ENCODE data around the gene IHH.

DNA sequence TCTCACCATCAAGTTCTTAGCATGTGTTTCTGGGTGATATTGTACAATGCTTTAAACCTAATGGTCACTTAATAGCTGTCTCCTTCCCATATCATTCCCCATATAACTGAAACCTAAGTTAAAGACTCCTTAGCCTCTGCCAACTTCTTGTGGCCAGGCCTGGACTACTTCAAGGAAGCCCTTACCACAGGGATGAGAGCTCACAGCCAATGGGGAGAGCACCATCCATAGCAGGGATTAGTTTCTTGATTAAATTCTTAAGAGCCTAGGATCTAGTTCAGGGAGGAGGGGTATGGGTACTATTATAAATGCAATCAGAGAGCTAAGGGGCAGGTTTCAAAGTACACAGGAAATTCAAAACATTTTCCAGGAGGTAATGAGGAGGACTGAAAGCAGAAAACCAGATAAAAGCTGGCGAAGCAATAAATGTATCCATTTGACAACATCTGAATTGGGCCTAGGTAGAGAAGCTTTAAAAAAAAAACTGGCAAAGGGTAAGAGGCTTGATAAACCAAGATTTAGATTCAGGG, 34.8 kb upstream of the IHH start:
- TF ChIP-seq, protein P1, sequence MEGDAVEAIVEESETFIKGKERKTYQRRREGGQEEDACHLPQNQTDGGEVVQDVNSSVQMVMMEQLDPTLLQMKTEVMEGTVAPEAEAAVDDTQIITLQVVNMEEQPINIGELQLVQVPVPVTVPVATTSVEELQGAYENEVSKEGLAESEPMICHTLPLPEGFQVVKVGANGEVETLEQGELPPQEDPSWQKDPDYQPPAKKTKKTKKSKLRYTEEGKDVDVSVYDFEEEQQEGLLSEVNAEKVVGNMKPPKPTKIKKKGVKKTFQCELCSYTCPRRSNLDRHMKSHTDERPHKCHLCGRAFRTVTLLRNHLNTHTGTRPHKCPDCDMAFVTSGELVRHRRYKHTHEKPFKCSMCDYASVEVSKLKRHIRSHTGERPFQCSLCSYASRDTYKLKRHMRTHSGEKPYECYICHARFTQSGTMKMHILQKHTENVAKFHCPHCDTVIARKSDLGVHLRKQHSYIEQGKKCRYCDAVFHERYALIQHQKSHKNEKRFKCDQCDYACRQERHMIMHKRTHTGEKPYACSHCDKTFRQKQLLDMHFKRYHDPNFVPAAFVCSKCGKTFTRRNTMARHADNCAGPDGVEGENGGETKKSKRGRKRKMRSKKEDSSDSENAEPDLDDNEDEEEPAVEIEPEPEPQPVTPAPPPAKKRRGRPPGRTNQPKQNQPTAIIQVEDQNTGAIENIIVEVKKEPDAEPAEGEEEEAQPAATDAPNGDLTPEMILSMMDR (IDR thresholded peaks at IDR 0.05 in 2 of 3, conservative IDR thresholded peaks at IDR 0.05 in 1 of 3; ENCODE audit: borderline replicate concordance in 1 of 3, insufficient read depth in 1 of 3, low read depth in 2 of 3, low read length in 2 of 3) = no peak
- TF ChIP-seq, protein P2, sequence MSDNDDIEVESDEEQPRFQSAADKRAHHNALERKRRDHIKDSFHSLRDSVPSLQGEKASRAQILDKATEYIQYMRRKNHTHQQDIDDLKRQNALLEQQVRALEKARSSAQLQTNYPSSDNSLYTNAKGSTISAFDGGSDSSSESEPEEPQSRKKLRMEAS (IDR thresholded peaks at IDR 0.05) = no peak
- TF ChIP-seq YY1 (IDR thresholded peaks at IDR 0.05; ENCODE audit: extremely low read depth, insufficient replicate concordance, low read depth, low read length) (no peak), EZH2phosphoT487 (IDR thresholded peaks at IDR 0.05; ENCODE audit: borderline replicate concordance) (no peak), POLR2A (IDR thresholded peaks at IDR 0.05; ENCODE audit: borderline replicate concordance, extremely low read depth, insufficient read depth, insufficient read length) (no peak), ZNF274 (IDR thresholded peaks at IDR 0.05; ENCODE audit: low read depth, low read length) (no peak), SP1 (IDR thresholded peaks at IDR 0.05; ENCODE audit: low read depth) (no peak), POLR2AphosphoS5 (IDR thresholded peaks at IDR 0.05; ENCODE audit: low read depth, low read length) (no peak), SIN3A (IDR thresholded peaks at IDR 0.05; ENCODE audit: low read depth) (no peak), ELF1 (IDR thresholded peaks at IDR 0.05; ENCODE audit: borderline replicate concordance, low read depth) (no peak), RAD21 (IDR thresholded peaks at IDR 0.05; ENCODE audit: low read depth) (no peak), EZH2 (IDR thresholded peaks at IDR 0.05) (no peak)
- TF ChIP-seq, protein P3, sequence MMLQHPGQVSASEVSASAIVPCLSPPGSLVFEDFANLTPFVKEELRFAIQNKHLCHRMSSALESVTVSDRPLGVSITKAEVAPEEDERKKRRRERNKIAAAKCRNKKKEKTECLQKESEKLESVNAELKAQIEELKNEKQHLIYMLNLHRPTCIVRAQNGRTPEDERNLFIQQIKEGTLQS (IDR thresholded peaks at IDR 0.05) = no peak
- TF ChIP-seq, protein P4, sequence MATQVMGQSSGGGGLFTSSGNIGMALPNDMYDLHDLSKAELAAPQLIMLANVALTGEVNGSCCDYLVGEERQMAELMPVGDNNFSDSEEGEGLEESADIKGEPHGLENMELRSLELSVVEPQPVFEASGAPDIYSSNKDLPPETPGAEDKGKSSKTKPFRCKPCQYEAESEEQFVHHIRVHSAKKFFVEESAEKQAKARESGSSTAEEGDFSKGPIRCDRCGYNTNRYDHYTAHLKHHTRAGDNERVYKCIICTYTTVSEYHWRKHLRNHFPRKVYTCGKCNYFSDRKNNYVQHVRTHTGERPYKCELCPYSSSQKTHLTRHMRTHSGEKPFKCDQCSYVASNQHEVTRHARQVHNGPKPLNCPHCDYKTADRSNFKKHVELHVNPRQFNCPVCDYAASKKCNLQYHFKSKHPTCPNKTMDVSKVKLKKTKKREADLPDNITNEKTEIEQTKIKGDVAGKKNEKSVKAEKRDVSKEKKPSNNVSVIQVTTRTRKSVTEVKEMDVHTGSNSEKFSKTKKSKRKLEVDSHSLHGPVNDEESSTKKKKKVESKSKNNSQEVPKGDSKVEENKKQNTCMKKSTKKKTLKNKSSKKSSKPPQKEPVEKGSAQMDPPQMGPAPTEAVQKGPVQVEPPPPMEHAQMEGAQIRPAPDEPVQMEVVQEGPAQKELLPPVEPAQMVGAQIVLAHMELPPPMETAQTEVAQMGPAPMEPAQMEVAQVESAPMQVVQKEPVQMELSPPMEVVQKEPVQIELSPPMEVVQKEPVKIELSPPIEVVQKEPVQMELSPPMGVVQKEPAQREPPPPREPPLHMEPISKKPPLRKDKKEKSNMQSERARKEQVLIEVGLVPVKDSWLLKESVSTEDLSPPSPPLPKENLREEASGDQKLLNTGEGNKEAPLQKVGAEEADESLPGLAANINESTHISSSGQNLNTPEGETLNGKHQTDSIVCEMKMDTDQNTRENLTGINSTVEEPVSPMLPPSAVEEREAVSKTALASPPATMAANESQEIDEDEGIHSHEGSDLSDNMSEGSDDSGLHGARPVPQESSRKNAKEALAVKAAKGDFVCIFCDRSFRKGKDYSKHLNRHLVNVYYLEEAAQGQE (IDR thresholded peaks at IDR 0.05; ENCODE audit: low read depth) = no peak
